ENCODE data around the gene AKR1C4. TPM values are rescaled to one million over a fixed set of nuclear protein-coding genes. Genes with fewer than 3 reads are reported as not detected.
"Not testable (repeated sequence)": the region's sequence is repeated elsewhere in the genome, so short reads cannot be mapped to it uniquely, and the experiment has no call there.

Gene AKR1C4
- total RNA-seq, 6 experiments from 2014 or later, result not detected

GRCh38 chr10:5206799-5207198 is 10.2 kb downstream of the AKR1C4 start:
- DNase-seq, result no peak
- H3K4me1 Mint-ChIP-seq (ENCODE audit: low read depth), result no peaks in the 10 kb centered on the region
- H3K36me3 Mint-ChIP-seq (ENCODE audit: low read depth), result no peaks in the 10 kb centered on the region
- no peaks in the 10 kb centered on the region; the same call in 1 of the 2 replicates for H3K27me3 Mint-ChIP-seq (ENCODE audit: insufficient read depth)
- no peaks in the 10 kb centered on the region for H3K9me3 Mint-ChIP-seq
- no peak overlapping the region for H3K27ac Mint-ChIP-seq
- H3K4me3 Mint-ChIP-seq, result no peak overlapping the region
- TF ChIP-seq CTCF (IDR thresholded peaks at IDR 0.05), result no peak

DNA sequence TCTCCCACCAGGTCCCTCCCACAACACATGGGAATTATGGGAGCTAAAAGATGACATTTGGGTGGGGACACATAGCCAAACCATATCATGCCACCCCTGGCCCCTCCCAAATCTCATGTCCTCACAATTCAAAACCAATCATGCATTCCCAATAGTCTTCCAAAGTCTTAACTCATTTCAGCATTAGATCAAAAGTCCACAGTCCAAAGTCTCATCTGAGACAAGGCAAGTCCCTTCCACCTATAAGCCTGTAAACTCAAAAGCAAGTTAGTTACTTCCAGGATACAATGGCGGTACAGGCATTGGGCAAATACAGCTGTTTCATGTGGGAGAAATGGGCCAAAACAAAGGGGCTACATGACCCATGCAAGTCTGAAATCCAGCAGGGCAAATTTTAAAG is 13.1 kb downstream of the AKR1C4 start:
- not testable (repeated sequence) for H3K36me3 Mint-ChIP-seq (ENCODE audit: low read depth); DNase-seq; H3K9me3 Mint-ChIP-seq; H3K27ac Mint-ChIP-seq; H3K4me1 Mint-ChIP-seq (ENCODE audit: low read depth); H3K4me3 Mint-ChIP-seq; H3K27me3 Mint-ChIP-seq (ENCODE audit: insufficient read depth)

- not testable (repeated sequence) for H3K27ac Mint-ChIP-seq; H3K36me3 Mint-ChIP-seq (ENCODE audit: low read depth); H3K27me3 Mint-ChIP-seq (ENCODE audit: insufficient read depth); H3K9me3 Mint-ChIP-seq; H3K4me1 Mint-ChIP-seq (ENCODE audit: low read depth); H3K4me3 Mint-ChIP-seq; DNase-seq
- peak; percentile 48 for TF ChIP-seq CTCF (IDR thresholded peaks at IDR 0.05)
Observed at GRCh38 chr10:5210261-5210660, 13.6 kb downstream of the AKR1C4 start.

DNA sequence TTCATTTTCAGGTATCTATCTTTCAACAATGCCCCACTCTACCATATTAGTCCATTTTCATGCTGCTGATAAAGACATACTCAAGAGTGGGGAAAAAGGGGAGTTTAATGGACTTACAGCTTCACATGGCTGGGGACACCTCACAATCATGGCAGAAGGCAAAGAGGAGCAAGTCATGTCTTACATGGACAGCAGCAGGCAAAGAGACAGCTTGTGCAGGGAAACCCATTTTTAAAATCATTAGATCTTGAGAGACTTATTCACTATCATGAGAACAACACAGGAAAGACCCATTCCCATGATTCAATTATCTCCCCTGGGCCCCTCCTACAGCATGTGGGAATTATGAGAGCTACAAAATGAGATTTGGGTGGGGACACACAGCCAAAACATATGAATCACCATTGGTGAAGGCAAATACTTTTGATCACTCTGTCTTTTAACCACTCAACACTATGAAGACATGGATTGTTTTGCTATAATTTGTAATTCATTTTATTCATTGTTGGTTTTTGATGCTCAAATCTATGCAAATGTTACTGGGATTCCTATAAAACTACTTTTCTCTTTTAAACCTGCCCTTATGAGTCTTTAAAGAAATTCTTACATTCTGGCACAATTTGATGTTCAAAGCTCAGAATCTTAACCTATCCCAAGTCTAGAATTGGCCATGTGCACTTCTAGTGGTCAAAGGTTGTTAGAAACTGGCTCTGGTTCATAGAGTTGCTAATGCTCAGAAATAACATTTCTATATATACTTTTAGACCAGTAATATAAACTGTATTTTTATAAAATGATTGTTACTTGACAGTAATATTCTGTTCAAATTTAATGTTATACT is 15.3 kb downstream of the AKR1C4 start:
- H3K36me3 Mint-ChIP-seq (ENCODE audit: low read depth), result no peaks in the 10 kb centered on the region
- peaks cover 2% of the 10 kb centered on the region; the same call in 1 of the 2 replicates for H3K27me3 Mint-ChIP-seq (ENCODE audit: insufficient read depth)
- no peak for DNase-seq
- H3K27ac Mint-ChIP-seq, result no peak overlapping the region
- no peak for TF ChIP-seq CTCF (IDR thresholded peaks at IDR 0.05)
- H3K9me3 Mint-ChIP-seq, result no peaks in the 10 kb centered on the region
- H3K4me3 Mint-ChIP-seq, result no peak overlapping the region
- no peaks in the 10 kb centered on the region for H3K4me1 Mint-ChIP-seq (ENCODE audit: low read depth)

DNA sequence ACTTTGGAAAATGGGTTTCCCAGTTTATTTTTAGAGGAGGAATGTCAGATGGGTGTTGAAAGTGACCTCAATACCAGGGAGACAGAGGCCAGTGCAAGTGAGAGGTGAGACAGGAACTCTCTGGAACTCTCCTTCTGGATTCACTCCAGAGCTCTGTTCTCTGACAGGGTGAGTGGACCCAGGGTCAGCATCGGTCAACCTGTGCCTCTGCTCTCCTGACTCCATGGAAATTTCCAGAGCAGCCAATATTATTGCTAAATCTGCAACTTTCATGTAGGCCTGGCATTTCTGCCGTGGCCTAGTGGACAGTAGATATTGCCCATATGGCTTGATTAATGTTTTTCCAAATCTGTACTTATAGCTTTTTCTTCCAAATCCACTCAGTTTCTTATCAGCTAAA is 20.2 kb downstream of the AKR1C4 start:
- no peaks in the 10 kb centered on the region for H3K9me3 Mint-ChIP-seq
- H3K27me3 Mint-ChIP-seq (ENCODE audit: insufficient read depth), result peaks cover 2% of the 10 kb centered on the region
- no peaks in the 10 kb centered on the region for H3K4me1 Mint-ChIP-seq (ENCODE audit: low read depth)
- no peak for DNase-seq
- H3K27ac Mint-ChIP-seq, result no peak overlapping the region
- no peaks in the 10 kb centered on the region for H3K36me3 Mint-ChIP-seq (ENCODE audit: low read depth)
- H3K4me3 Mint-ChIP-seq, result no peak overlapping the region
- no peak for TF ChIP-seq CTCF (IDR thresholded peaks at IDR 0.05)

DNA sequence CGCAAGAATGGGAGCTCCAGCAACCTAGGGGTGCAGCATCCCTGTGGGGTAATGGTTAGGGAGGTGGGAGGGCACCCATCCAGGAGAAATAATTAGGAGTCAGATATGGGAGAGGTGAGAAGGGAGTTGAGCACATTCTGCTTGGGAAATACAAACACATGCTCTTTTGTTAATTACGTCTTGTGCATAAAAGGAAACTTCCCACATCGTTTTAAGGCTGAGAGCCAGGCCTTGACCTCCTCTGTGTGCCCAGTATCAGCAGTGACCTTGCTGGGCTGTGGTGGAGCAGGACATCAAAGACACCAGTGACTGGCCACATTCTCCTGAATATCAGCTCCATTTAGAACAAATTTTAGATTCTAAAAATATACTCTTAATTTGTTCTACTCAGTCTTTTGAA is 22.6 kb downstream of the AKR1C4 start:
- no peak for DNase-seq
- H3K4me3 Mint-ChIP-seq, result no peak overlapping the region
- no peaks in the 10 kb centered on the region for H3K9me3 Mint-ChIP-seq
- H3K4me1 Mint-ChIP-seq (ENCODE audit: low read depth), result no peaks in the 10 kb centered on the region
- TF ChIP-seq CTCF (IDR thresholded peaks at IDR 0.05), result no peak
- H3K27ac Mint-ChIP-seq, result no peak overlapping the region
- H3K27me3 Mint-ChIP-seq (ENCODE audit: insufficient read depth), result no peaks in the 10 kb centered on the region; the same call in 1 of the 2 replicates
- H3K36me3 Mint-ChIP-seq (ENCODE audit: low read depth), result no peaks in the 10 kb centered on the region

DNA sequence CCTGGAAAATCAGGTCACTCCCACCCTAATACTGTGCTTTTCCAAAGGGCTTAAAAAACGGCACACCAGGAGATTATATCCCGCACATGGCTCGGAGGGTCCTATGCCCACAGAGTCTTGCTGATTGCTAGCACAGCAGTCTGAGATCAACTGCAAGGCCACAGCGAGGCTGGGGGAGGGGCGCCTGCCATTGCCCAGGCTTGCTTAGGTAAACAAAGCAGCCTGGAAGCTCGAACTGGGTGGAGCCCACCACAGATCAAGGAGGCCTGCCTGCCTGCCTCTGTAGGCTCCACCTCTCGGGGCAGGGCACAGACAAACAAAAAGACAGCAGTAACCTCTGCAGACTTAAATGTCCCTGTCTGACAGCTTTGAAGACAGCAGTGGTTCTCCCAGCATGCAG is 26.3 kb downstream of the AKR1C4 start:
- not testable (repeated sequence) for H3K27ac Mint-ChIP-seq; H3K27me3 Mint-ChIP-seq (ENCODE audit: insufficient read depth); DNase-seq; H3K36me3 Mint-ChIP-seq (ENCODE audit: low read depth); H3K4me3 Mint-ChIP-seq; H3K4me1 Mint-ChIP-seq (ENCODE audit: low read depth); H3K9me3 Mint-ChIP-seq

Data from HFFc6 (cell line).